Prostate gland (tissue), 2 donors: ENCODE results near the gene FA2H. TPM values are rescaled to one million over a fixed set of nuclear protein-coding genes. Genes with fewer than 3 reads are reported as not detected.
A peak's percentile ranks its signal among the peaks of the same experiment; 100 is the strongest.

Experiments used
- DNase-seq: peaks from one replicate; pipeline ENCODE4 v3.0.0-alpha.2; 2019; ENCODE audit warnings: low spot score
- H3K27ac ChIP-seq, 2 donors: fragments of 200-600 bp; sonication (generic); 2 replicates each; pipeline ENCODE4 v1.5.1; 2017 to 2019
- H3K27me3 ChIP-seq: fragments of 200-600 bp; sonication (generic); replicated peaks from 2 replicates; pipeline ENCODE4 v1.5.1; 2019; ENCODE audit not compliant: insufficient read depth
- H3K36me3 ChIP-seq, 2 donors: fragments of 200-600 bp; sonication (generic); 1 replicate in 1 of 2; 2 replicates in 1 of 2; pipeline versions ENCODE4 v1.5.1 to v1.8.1; 2017 to 2019
- H3K4me1 ChIP-seq: fragments of 200-600 bp; sonication (generic); replicated peaks from 2 replicates; pipeline ENCODE4 v1.5.1; 2019
- H3K4me3 ChIP-seq, 2 donors: fragments of 200-600 bp; sonication (generic); 2 replicates each; pipeline ENCODE4 v1.5.1; 2017 to 2019
- H3K9me3 ChIP-seq: fragments of 200-600 bp; sonication (generic); 2 replicates; pipeline ENCODE4 v1.5.1; 2017
- POLR2A ChIP-seq: fragments of 450-650 bp; IDR thresholded peaks from one replicate; pipeline ENCODE4 v1.6.1; 2016; ENCODE audit warnings: antibody characterized with exemption, mild to moderate bottlenecking
- POLR2AphosphoS5 ChIP-seq: sonication (generic); formaldehyde crosslinking; IDR thresholded peaks from one replicate; pipeline ENCODE4 v1.6.1; 2017; ENCODE audit warnings: antibody characterized with exemption
- WGBS: methylation state at CpG from one replicate; pipeline ENCODE4 v1.1.5; 2018; 5-methylcytosine and 5-hydroxymethylcytosine counted together
- intact Hi-C: fragments of 100-400 bp; cut with DNase I; formaldehyde crosslinking; loops from one replicate; pipeline ENCODE4 v1.14.2; 2022
- total RNA-seq, 2 donors: library from RNA; depleted of rRNA; stranded (reverse); fragments of >200 nt; gene quantifications; one replicate each; pipeline ENCODE4 v1.1.0, GENCODE V29; 2016
- TF ChIP-seq, protein P1 (sequence below), 4 experiments: fragments of 200-600 bp in 2 of 4; fragments of 450-650 bp in 2 of 4; sonication (generic) in 2 of 4; IDR thresholded peaks; 1 replicate in 3 of 4; 2 replicates in 1 of 4; pipeline ENCODE4 v1.5.1; 2016 to 2019; ENCODE audit warnings: antibody characterized with exemption in 4 of 4, mild to moderate bottlenecking in 2 of 4, moderate library complexity in 2 of 4

Gene FA2H
- total RNA-seq, 2 donors from 2014 or later = 3.0 to 4.5 TPM

GRCh38 chr16:74778646-74779045, 4.0 kb upstream of the FA2H start:
- Histone ChIP-seq H3K4me1 (no peaks in the 10 kb centered on the region), H3K9me3 (no peaks in the 10 kb centered on the region), H3K4me3 (no peak overlapping the region), H3K36me3 (no peaks in the 10 kb centered on the region), H3K27ac (no peak overlapping the region), H3K27me3 (no peaks in the 10 kb centered on the region)
- TF ChIP-seq, protein P1, sequence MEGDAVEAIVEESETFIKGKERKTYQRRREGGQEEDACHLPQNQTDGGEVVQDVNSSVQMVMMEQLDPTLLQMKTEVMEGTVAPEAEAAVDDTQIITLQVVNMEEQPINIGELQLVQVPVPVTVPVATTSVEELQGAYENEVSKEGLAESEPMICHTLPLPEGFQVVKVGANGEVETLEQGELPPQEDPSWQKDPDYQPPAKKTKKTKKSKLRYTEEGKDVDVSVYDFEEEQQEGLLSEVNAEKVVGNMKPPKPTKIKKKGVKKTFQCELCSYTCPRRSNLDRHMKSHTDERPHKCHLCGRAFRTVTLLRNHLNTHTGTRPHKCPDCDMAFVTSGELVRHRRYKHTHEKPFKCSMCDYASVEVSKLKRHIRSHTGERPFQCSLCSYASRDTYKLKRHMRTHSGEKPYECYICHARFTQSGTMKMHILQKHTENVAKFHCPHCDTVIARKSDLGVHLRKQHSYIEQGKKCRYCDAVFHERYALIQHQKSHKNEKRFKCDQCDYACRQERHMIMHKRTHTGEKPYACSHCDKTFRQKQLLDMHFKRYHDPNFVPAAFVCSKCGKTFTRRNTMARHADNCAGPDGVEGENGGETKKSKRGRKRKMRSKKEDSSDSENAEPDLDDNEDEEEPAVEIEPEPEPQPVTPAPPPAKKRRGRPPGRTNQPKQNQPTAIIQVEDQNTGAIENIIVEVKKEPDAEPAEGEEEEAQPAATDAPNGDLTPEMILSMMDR (IDR thresholded peaks at IDR 0.05) = no peak
- TF ChIP-seq POLR2A = no peak
- no peak for TF ChIP-seq POLR2AphosphoS5
- intact Hi-C loops = no loop called here
- WGBS = 81% methylated on average over 8 of the region's 8 CpGs
- no peak for DNase-seq

DNA sequence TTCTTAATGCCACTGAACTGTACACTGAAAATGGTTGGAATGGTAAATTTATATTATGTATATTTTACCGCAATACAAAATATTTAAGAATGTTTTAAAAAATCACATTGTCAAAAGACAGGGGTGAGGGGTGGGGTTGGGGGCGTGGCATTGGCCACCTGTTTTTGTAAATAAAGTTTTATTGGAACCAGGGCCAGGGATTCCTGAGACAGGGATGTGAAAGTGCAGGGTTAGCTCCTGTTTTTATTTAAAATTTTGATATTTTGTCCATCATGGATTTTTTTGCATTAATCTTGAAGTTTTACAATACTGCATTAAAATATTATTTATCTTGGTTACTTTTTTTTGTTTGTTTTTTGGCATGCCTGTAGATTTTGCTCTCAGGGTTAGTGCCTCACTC, 2.3 kb upstream of the FA2H start:
- intact Hi-C loops = no loop called here

DNA sequence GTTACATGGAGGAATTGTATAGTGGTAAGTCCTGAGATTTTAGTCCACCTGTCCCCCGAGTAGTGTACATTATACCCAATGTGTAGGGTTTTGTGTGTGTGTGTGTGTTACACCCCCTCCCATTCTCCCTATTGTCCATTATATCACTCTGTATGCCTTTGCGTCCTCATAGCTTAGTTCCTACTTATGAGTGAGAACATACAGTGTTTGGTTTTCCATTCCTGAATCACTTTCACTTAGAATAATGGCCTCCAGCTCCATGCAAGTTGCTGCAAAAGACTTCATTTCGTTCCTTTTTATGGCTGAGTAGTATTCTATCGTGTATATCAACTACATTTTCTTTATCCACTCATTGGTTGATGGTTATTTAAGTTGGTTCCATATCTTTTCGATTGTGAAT, 635 bp upstream of the FA2H start:
- WGBS = 66% methylated on average over 5 of the region's 5 CpGs
- intact Hi-C loops = no loop called here
- H3K4me1 ChIP-seq = no peaks in the 10 kb centered on the region
- DNase-seq = no peak
- no peaks in the 10 kb centered on the region for H3K36me3 ChIP-seq
- H3K27me3 ChIP-seq = no peaks in the 10 kb centered on the region
- H3K9me3 ChIP-seq = no peaks in the 10 kb centered on the region
- TF ChIP-seq POLR2AphosphoS5 (no peak), POLR2A (no peak)
- TF ChIP-seq, protein P1 (IDR thresholded peaks at IDR 0.05) = no peak
- H3K4me3 ChIP-seq = peak overlapping the region; percentile 40 to 41
- H3K27ac ChIP-seq = no peak overlapping the region

More for the DNA sequence above, 2.3 kb upstream of the FA2H start:
- Histone ChIP-seq H3K4me1 (no peaks in the 10 kb centered on the region), H3K36me3 (no peaks in the 10 kb centered on the region), H3K4me3 (no peak overlapping the region), H3K27ac (no peak overlapping the region), H3K27me3 (no peaks in the 10 kb centered on the region), H3K9me3 (no peaks in the 10 kb centered on the region)
- DNase-seq = no peak
- WGBS = 93% methylated on average over 2 of the region's 2 CpGs
- TF ChIP-seq, protein P1 (IDR thresholded peaks at IDR 0.05) = no peak
- no peak for TF ChIP-seq POLR2AphosphoS5
- TF ChIP-seq POLR2A = no peak

DNA sequence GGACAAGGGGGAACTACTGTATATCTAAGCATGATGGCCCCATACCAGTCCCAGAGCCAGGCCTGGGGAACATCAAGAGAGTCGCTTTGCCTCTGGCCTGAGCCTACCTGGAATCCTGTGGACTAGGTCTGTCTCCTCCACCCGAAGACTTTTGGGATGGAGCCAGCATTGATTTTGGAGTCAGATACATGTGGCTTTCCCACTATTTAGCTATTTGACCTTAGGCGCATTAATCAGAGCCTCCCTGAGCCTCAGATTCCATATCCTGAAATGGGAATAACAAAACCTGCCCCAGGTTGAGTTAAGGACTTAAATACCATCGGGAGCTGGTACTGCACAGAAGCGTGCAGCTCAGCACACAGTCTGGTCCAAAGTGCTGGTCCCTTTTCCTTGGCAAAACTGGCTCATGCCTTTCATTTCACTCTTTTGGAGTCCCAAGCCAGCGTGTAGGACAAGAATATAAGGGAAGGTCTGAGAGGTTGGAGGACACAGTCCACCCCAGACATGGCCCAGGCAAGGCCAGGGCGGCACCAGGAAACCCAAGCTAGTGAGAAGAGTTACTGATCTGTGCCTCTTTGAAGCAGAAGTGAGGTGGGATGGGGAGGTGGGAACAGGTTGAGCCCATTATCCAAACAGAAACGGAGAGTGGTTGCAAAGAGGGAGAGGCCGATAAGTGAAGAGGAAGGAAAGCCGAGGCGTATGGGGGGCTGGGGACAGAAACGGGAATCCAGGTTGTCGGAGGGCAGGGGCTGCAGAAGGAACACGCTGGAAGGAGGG, 986 bp downstream of the FA2H start:
- Histone ChIP-seq H3K4me1 (no peaks in the 10 kb centered on the region), H3K9me3 (no peaks in the 10 kb centered on the region), H3K27me3 (no peaks in the 10 kb centered on the region), H3K27ac (peak overlapping the region in 1 of 2 donors; percentile 24), H3K4me3 (peak overlapping the region; percentile 40 to 41), H3K36me3 (no peaks in the 10 kb centered on the region)
- 44% methylated on average over 14 of the region's 14 CpGs for WGBS
- TF ChIP-seq, protein P1 (IDR thresholded peaks at IDR 0.05) = no peak
- no peak for TF ChIP-seq POLR2A
- no peak for TF ChIP-seq POLR2AphosphoS5
- intact Hi-C loops = no loop called here
- no peak for DNase-seq

- no peak for DNase-seq
- WGBS = 68% methylated on average over 11 of the region's 11 CpGs
- no peaks in the 10 kb centered on the region for H3K27me3 ChIP-seq
These were observed 2.8 kb downstream of the FA2H start for GRCh38 chr16:74771656-74772315.

More at GRCh38 chr16:74771656-74772315, 2.8 kb downstream of the FA2H start:
- H3K4me3 ChIP-seq = no peak overlapping the region
- intact Hi-C loops = no loop called here
- H3K4me1 ChIP-seq = no peaks in the 10 kb centered on the region
- no peaks in the 10 kb centered on the region for H3K36me3 ChIP-seq
- H3K9me3 ChIP-seq = no peaks in the 10 kb centered on the region
- no peak overlapping the region for H3K27ac ChIP-seq
- no peak for TF ChIP-seq POLR2A
- TF ChIP-seq, protein P1 (IDR thresholded peaks at IDR 0.05) = no peak
